Hematopoietic multipotent progenitor cell (in vitro differentiated cells): Measurements from ENCODE around the gene C1QTNF1. TPM values are rescaled to one million over a fixed set of nuclear protein-coding genes. Genes with fewer than 3 reads are reported as not detected.
"Not testable (repeated sequence)": the region's sequence is repeated elsewhere in the genome, so short reads cannot be mapped to it uniquely, and the experiment has no call there.

Experiments
- DNase-seq, 3 donors: peaks; one replicate each; pipeline ENCODE4 v3.0.0-alpha.2; 2011 to 2015; ENCODE audit warnings: low read depth in 2 of 3, low spot score in 2 of 3
- total RNA-seq: library from RNA; depleted of rRNA; stranded (reverse); fragments of >200 nt; gene quantifications from one replicate; pipeline ENCODE4 v1.2.3, GENCODE V29; 2012

The C1QTNF1 gene
- total RNA-seq, 1 donor, result 0.54 TPM

- no peak for DNase-seq
Observed at GRCh38 chr17:79050551-79050950, 26.6 kb downstream of the C1QTNF1 start.

DNA sequence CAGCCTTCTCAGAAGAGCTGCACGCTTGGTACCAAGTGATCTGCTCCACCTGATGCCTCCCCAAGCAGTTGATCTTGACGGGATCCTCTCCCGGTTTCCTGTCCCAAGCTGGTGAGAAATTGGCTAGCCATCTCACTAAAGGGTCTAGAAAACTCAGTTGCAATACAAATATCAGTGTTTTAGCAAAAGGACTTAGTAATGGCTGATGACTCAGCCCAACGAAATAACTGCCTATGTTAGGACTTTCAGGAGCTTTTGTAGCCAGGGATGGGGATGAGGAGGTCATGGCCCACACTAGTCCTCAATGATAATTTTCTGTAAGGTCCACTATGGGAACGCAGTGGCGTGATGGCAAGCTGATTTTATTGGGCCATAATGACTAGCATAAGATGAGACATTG lies 27.3 kb downstream of the C1QTNF1 start:
- DNase-seq, result no peak

GRCh38 chr17:79052131-79052530 lies 28.2 kb downstream of the C1QTNF1 start:
- no peak for DNase-seq

DNA sequence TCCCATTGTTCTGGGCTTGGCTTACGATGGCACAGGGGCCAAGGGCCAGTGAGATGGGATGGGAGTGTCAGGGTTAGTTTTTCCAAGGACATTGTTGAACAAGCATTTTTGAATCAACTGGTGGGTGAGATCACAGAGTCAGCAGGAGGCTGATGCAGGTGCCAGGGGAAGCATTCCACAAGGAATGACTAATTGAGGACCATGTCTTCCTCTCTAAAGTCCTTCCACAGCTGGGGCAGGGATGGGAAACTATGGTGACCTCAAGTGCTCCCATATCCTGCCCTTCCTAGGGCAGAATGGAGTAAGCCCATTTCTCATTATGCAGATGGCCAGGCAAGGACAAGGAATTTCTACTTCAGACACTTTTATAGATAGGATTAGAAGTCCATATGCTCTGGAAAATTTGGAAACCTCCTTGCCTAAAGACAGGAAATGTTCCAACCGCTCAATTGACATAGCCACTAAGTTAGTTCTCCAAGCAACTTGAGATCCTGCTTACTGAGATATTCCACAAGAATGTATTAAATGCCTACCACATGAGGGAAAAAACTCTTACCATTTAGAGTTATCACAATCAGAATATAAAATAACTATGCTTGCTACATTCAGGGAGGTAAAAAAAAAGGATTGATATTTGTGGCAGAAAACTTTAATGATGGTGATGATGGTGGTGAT lies 29.4 kb downstream of the C1QTNF1 start:
- no peak for DNase-seq

DNA sequence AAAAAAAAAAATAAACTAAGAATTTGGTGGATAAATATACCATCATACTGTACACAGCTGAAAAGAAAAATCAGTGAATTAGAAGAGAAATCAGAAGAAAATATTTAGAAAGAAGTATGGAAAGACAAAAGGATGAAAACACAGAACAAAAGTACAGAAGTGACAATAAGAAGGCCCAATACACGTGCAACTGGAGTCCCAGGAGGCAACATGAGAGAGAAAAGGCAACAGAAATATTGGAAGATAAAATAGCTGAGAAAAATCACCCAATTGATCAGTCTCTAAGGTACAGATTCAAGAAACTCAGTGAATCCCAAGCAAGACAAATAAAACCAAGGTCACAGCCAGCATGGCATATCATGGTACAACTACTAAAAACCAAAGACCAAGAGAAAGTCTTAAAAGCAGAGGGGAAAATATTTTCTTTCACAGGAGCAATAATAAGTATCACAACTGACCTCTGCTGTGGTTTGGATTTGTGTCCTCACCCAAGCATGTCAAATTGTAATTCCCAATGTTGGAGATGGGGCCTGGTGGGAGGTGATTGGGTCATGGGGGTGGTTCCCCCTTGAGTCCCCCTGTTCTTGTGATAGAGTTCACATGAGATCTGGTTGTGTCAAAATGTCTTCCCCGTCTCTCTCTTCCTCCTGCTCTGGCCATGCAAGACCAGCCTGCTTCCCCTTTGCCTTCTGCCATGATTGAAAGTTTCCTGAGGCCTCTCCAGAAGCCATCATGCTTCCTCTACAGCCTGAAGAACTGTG lies 30.4 kb downstream of the C1QTNF1 start:
- peak in 1 of 3 donors; percentile 24 for DNase-seq

DNA sequence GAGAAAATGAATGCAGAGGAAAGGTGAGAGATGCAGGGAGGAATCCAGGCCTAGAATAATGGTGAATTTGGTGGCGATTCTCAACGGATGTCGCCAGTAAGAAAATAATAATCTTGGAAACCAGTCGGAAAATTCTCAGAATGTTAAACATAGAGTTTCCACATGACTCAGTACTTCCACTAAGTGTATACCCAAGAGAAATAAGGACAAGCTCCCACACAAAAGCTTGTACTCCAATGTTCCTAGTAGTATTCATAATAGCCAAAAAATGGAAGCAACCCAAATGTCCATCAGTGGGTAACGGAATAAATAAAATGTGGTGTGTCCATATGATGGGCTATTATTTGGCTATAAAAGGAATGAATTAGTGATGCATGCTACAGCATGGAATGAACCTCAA lies 31.2 kb downstream of the C1QTNF1 start:
- no peak for DNase-seq

- no peak for DNase-seq
Observed at GRCh38 chr17:79057737-79058385, 33.9 kb downstream of the C1QTNF1 start.

- no peak for DNase-seq
Observed at GRCh38 chr17:79062691-79063090, 38.7 kb downstream of the C1QTNF1 start.

DNA sequence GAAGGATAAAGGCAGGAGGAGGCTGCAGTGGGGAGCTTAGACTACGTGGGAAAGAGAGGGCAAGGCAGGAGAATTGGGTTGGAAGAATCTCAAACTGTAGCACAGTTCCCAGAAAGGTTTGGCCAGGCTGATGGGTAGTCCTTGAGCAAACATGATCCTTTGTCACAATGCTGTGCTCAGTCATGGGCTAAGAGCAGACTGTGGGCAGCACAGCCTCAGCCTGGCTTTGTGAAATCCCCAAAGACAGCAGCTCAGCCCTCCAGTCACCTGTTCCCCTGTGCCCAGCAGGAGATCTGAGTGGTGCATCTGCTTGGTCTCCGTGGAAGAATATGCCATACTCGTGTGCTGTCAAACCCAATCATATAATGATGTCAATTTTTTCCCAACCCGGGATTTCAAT lies 40.1 kb downstream of the C1QTNF1 start:
- DNase-seq, result no peak

- DNase-seq, result peak in 2 of 3 donors; percentile 53 to 79
Observed at GRCh38 chr17:79065105-79065670, 41.2 kb downstream of the C1QTNF1 start.

- DNase-seq, result no peak
Observed at GRCh38 chr17:79066963-79067362, 43.0 kb downstream of the C1QTNF1 start.

DNA sequence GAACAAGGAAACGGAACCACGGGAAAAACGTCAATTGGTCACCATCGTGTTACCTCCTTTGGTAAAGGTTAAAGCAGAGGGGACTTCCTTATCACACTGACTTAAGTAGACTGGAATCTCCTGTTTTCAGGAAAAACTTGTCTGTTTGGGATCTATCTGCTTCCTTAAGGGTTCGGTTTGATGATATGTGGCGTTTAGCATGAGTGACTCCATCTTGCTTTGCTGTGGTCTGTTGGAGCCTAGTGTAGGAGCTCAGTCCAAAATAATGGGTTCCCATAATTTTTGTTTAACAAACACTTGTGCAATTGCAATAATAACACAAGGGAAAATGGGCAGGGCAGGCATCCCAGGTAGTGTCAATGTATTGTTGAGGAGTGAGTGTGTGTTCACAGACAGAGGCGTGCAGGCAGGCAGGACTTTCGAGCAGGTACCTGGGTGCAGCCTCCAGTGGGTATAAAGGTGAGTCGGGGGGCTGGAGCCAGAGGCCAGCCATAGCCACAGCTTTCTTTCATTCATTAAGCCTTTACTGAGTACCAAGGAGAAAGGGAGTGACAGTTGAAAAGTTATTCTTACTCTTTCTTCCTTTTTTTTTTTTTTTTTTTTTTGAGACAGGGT lies 46.4 kb downstream of the C1QTNF1 start:
- no peak for DNase-seq

DNA sequence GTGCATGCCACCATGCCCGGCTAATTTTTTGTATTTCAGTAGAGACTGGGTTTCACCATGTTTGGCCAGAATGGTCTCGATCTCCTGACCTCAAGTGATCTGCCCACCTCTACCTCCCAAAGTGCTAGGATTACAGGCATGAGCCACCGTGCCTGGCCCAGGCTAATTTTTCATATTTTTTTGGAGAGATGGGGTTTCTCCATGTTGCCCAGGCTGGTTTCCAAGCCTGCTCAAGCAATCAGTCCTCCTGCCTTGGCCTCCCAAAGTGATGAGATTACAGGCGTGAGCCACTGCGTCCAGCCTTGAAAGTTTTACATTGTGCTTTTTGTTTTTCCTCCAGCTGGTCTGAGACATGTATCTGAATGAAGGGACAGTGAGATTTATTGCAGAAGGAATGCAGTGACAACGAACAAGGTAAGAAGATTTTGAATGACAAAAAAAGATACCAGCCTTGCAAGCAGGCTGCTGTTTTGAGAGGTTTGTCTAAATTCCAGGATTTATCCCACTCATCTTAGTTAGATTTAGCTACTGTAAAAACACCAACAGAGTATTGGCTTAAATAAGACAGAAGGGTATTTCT lies 47.3 kb downstream of the C1QTNF1 start:
- no peak for DNase-seq

GRCh38 chr17:79072544-79072943 lies 48.6 kb downstream of the C1QTNF1 start:
- no peak for DNase-seq

DNA sequence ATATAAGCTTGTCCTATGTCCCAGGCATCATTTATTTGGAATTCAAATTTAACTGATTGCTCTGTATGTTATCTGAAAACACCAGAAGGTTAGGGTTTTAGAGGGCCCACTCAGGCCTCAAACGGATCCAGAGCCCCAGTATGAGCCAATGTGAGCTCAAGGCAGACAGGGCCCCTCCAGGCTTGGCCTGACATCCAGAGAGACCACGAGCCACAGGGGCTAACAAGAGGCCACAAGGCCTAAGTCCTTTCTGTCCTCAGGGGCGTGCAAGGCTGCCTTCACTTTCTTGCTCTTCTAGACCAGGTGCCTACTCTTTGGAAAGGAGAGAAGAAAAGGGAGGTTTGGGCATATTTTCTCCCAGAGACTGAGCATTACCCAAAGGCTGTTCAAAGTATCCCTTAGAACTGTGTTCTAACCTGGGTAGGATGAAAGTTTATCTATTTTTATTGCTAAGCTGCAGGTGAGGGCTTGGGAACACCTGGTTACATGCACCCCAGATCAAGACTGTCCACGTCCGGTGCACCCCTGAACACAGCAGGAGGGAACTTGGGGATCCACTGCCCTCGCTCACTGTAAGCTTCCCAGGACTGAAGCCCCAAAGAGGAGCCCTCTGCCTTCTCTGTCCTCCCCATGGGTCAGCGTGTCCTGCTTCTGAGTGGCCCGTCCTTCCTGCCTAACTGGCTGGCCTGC lies 49.2 kb downstream of the C1QTNF1 start:
- no peak for DNase-seq

GRCh38 chr17:79073706-79074088 lies 49.7 kb downstream of the C1QTNF1 start:
- no peak for DNase-seq

- DNase-seq, result not testable (repeated sequence)
Observed at GRCh38 chr17:79074121-79074648, 50.2 kb downstream of the C1QTNF1 start.

DNA sequence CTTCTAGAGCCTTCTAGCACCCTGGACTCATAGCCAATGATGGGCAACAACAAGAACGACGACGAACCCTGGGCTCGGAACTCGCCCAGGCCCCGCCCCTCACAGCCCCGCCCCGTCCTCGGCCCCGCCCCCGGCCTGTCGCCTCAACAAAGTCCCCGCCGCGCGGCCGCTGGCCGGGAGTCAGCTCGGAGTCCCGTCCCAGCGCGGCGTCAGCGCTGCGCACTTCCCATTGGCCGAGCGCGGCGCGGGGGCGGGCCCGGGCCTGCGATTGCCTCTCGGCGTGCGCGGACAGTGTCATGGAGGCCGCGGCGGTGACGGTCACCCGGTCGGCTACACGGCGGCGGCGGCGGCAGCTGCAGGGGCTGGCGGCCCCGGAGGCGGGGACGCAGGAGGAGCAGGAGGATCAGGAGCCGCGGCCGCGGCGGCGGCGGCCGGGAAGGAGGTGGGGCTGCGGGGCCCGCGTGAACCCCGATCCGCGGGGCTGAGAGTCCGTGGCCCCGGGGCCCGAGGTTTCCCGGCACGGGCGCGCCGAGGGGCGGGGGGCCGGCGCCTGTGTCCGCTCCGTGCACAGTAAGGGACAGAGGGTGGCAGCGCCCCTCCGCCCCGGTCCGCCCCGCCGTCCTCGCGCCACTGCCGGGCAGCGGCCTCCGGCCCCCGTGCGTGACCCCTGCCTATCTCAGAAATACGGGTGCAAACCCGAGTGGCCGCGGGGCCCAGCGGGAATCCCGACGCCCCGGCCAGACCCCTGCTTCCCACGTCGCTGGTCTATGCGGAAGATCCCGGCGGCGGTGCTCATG lies 50.9 kb downstream of the C1QTNF1 start, which contains the start of gene ENGASE:
Gene ENGASE, plus strand, starts transcription at position 176 of the 797 bp plus-strand sequence. Its CDS starts 121 bp downstream, at position 297.
- peak; percentile 81 to 94 (median 94) for DNase-seq

- DNase-seq, result peak in 1 of 3 donors; percentile 36
Observed at GRCh38 chr17:79075446-79075750, 51.4 kb downstream of the C1QTNF1 start.
